ENCODE results near the gene KRT85.

DNA sequence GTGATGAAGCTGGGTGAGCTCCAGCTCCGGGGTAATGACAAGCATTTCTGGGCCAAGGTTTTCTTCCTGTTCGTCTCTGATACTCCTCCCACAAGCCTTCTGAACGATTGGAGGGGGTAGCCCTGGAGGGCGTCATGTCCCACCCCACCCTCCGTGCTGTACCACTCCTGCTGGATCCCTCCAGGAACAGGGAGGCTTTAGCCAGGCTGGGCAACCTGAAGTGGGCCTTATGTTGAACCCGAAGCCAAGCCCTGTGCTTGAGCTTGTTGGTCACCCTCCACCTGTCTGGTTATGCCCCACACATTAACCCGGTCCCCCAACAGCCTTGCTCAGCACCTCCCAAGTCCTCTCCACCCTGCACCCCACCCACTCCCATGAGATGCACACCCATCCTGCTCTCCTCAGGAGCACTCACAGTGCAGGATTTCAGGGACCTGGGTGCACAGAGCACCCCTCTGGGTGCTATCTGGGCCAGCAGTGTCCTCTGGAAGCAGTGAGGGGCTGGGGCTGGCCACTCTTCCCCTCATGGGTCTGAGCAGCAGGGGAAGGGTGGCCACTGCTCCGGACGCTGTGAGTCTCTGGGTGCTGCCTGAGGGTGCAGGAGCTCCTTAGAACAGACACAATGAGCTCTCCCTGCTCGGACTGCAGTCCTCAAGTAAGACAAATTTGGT is 39.3 kb downstream of the KRT85 start:
- TF ChIP-seq, protein P1, sequence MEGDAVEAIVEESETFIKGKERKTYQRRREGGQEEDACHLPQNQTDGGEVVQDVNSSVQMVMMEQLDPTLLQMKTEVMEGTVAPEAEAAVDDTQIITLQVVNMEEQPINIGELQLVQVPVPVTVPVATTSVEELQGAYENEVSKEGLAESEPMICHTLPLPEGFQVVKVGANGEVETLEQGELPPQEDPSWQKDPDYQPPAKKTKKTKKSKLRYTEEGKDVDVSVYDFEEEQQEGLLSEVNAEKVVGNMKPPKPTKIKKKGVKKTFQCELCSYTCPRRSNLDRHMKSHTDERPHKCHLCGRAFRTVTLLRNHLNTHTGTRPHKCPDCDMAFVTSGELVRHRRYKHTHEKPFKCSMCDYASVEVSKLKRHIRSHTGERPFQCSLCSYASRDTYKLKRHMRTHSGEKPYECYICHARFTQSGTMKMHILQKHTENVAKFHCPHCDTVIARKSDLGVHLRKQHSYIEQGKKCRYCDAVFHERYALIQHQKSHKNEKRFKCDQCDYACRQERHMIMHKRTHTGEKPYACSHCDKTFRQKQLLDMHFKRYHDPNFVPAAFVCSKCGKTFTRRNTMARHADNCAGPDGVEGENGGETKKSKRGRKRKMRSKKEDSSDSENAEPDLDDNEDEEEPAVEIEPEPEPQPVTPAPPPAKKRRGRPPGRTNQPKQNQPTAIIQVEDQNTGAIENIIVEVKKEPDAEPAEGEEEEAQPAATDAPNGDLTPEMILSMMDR (IDR thresholded peaks at IDR 0.05): peak; percentile 6
- no peak for TF ChIP-seq ZFX (IDR thresholded peaks at IDR 0.05; ENCODE audit: borderline replicate concordance)

Data from 22Rv1 (cell line).